HepG2 (cell line): ENCODE measurements around the gene PUS3. TPM values are rescaled to one million over a fixed set of nuclear protein-coding genes. Genes with fewer than 3 reads are reported as not detected.

ENCODE experiments used
- ATAC-seq: fragments of 200-7000 bp; cut with Tn5 transposase; 3 replicates; pipeline ENCODE4 v1.9.1; 2020; ENCODE audit warnings: mild to moderate bottlenecking, moderate library complexity
- BruUV-seq: library from RNA; stranded (reverse); fragments of 400-500 nt; replicated peaks from 2 replicates; lab custom pipeline; 2021; lab: Mats Ljungman, UMichigan
- CTCF ChIA-PET: fragments of 300-600 bp; formaldehyde crosslinking; extraction: SDS; loops from one replicate; lab custom pipeline; 2021; ENCODE audit warnings: low total read pairs, inconsistent platforms, low intra/inter-chr PET ratio; lab: Yijun Ruan, JAX
- POLR2A ChIA-PET: fragments of 350-600 bp; sonication (Branson Sonifier 250); formaldehyde crosslinking; loops from one replicate; lab custom pipeline; 2020; ENCODE audit warnings: antibody characterized with exemption, inconsistent platforms; lab: Yijun Ruan, JAX
- DNase-seq: peaks from one replicate; pipeline ENCODE4 v3.0.0-alpha.2; 2015; ENCODE audit warnings: low spot score
- FAIRE-seq: peaks from 3 replicates; lab custom pipeline; 2011; peaks lifted over from hg19 to GRCh38; lab: Jason Lieb, UNC
- H2AFZ ChIP-seq: one replicate; pipeline ENCODE4 v1.6.1; 2011; ENCODE audit warnings: low read length, inconsistent platforms
- H3K27ac ChIP-seq: fragments of 300-600 bp; 3 replicates; pipeline ENCODE4 v1.8.0; 2011; ENCODE audit warnings: mixed run types, mild to moderate bottlenecking, mixed read lengths, low read length, inconsistent platforms; ENCODE audit not compliant: insufficient read depth; ENCODE audit errors: extremely low read length
- H3K27me3 ChIP-seq, 2 experiments: fragments of 200-600 bp in 1 of 2; 2 replicates in 1 of 2; 3 replicates in 1 of 2; pipeline versions ENCODE4 v1.6.0 to v1.8.0; 2011; ENCODE audit warnings: low read length in 2 of 2, mild to moderate bottlenecking in 2 of 2, moderate library complexity in 2 of 2, inconsistent platforms in 1 of 2; ENCODE audit not compliant: insufficient read depth in 2 of 2, control insufficient read depth in 1 of 2
- H3K36me3 ChIP-seq, 2 experiments: fragments of 200-600 bp in 1 of 2; replicated peaks in 1 of 2; 2 replicates in 1 of 2; 3 replicates in 1 of 2; pipeline versions ENCODE4 v1.5.1 to v1.8.0; 2011; ENCODE audit warnings: low read length in 2 of 2, inconsistent platforms in 1 of 2; ENCODE audit not compliant: insufficient read depth in 2 of 2, control insufficient read depth in 1 of 2
- H3K4me1 ChIP-seq: 2 replicates; pipeline ENCODE4 v1.5.1; 2012; ENCODE audit warnings: low read length, inconsistent platforms; ENCODE audit not compliant: insufficient read depth
- H3K4me2 ChIP-seq: 2 replicates; pipeline ENCODE4 v1.6.0; 2011; ENCODE audit warnings: low read depth, low read length, inconsistent platforms
- H3K4me3 ChIP-seq, 3 experiments: fragments of 200-600 bp in 1 of 3; sonication (generic), shearing (Covaris generic) in 1 of 3; replicated peaks in 1 of 3; 2 replicates each; pipeline ENCODE4 v1.5.1; 2011 to 2016; ENCODE audit warnings: low read length in 3 of 3, inconsistent platforms in 2 of 3, low read depth in 2 of 3, mild to moderate bottlenecking in 2 of 3, control low read depth in 1 of 3, mixed read lengths in 1 of 3; ENCODE audit not compliant: insufficient read depth in 1 of 3
- H3K79me2 ChIP-seq: one replicate; pipeline ENCODE4 v1.6.1; 2011; ENCODE audit warnings: low read length, inconsistent platforms; ENCODE audit not compliant: insufficient read depth
- H3K9ac ChIP-seq: 2 replicates; pipeline ENCODE4 v1.6.0; 2011; ENCODE audit warnings: mild to moderate bottlenecking, low read depth, low read length, inconsistent platforms; ENCODE audit not compliant: insufficient read depth
- H3K9me3 ChIP-seq: 2 replicates; pipeline ENCODE4 v1.5.1; 2012; ENCODE audit warnings: mild to moderate bottlenecking, low read length
- H4K20me1 ChIP-seq: 2 replicates; pipeline ENCODE4 v1.6.0; 2011; ENCODE audit warnings: inconsistent platforms, mild to moderate bottlenecking, low read length, moderate library complexity; ENCODE audit not compliant: insufficient read depth
- ARHGAP35 ChIP-seq: sonication (generic); formaldehyde crosslinking; IDR thresholded peaks from 2 replicates; pipeline ENCODE4 v1.9.0; 2022; ENCODE audit warnings: mild to moderate bottlenecking, inconsistent platforms, moderate library complexity, missing genetic modification reagents, borderline replicate concordance
- HNRNPK ChIP-seq: fragments of 200-400 bp; formaldehyde crosslinking; IDR thresholded peaks from 2 replicates; pipeline ENCODE4 v1.6.1; 2018; ENCODE audit warnings: low read length, low read depth, moderate library complexity, mild to moderate bottlenecking; ENCODE audit not compliant: poor library complexity, severe bottlenecking
- MXD4 ChIP-seq: IDR thresholded peaks from 2 replicates; pipeline ENCODE4 v1.6.1; 2016; ENCODE audit warnings: mild to moderate bottlenecking, missing biosample characterization, missing genetic modification reagents
- NR2C2 ChIP-seq: sonication (generic); formaldehyde crosslinking; IDR thresholded peaks from 2 replicates; pipeline ENCODE4 v1.4.0; 2020; ENCODE audit warnings: missing genetic modification reagents, mild to moderate bottlenecking, moderate library complexity, borderline replicate concordance
- TBL1XR1 ChIP-seq: fragments of 150-350 bp; IDR thresholded peaks from 2 replicates; pipeline ENCODE4 v1.6.1; 2014; ENCODE audit warnings: borderline replicate concordance, low read length; ENCODE audit not compliant: partially characterized antibody
- TSC22D2 ChIP-seq: sonication (generic); formaldehyde crosslinking; IDR thresholded peaks from 2 replicates; pipeline ENCODE4 v1.5.1; 2020; ENCODE audit warnings: missing genetic modification reagents, mild to moderate bottlenecking, borderline replicate concordance
- ZNF225 ChIP-seq: sonication (generic); formaldehyde crosslinking; IDR thresholded peaks from 2 replicates; pipeline ENCODE4 v1.4.0; 2020; ENCODE audit warnings: mild to moderate bottlenecking, missing genetic modification reagents
- ZNF317 ChIP-seq: sonication (generic); formaldehyde crosslinking; IDR thresholded peaks from 2 replicates; pipeline ENCODE4 v1.5.0; 2020; ENCODE audit warnings: mild to moderate bottlenecking, missing genetic modification reagents
- ZNF383 ChIP-seq: sonication (generic); formaldehyde crosslinking; IDR thresholded peaks from 2 replicates; pipeline ENCODE4 v1.4.0; 2020; ENCODE audit warnings: missing genetic modification reagents, mild to moderate bottlenecking, borderline replicate concordance
- ZNF572 ChIP-seq: sonication (generic); formaldehyde crosslinking; IDR thresholded peaks from 2 replicates; pipeline ENCODE4 v1.5.1; 2020; ENCODE audit warnings: mild to moderate bottlenecking, missing genetic modification reagents
- WGBS: methylation state at CpG from one replicate; pipeline ENCODE4 v1.1.6; 2017; ENCODE audit warnings: low lambda C conversion rate; 5-methylcytosine and 5-hydroxymethylcytosine counted together
- in situ Hi-C: cut with HindIII; loops from 2 replicates; pipeline ENCODE4 v1.10.0; 2017; ENCODE audit warnings: low pct_unique_long_range_greater_than_20kb; ENCODE audit not compliant: extremely low pct_ligation_motif_present
- intact Hi-C: fragments of 100-400 bp; cut with micrococcal nuclease; formaldehyde crosslinking; loops from one replicate; pipeline ENCODE4 v1.10.0; 2022; ENCODE audit not compliant: unreplicated experiment
- polyA plus RNA-seq, 8 experiments: library from polyadenylated mRNA; depleted of rRNA in 3 of 8; stranded (reverse) in 7 of 8; unstranded in 1 of 8; fragments of >200 nt; fragmentation: Illumina TruSeq in 4 of 8; extraction: Trizol in 4 of 8; gene quantifications; 2 replicates each; pipeline versions ENCODE4 v1.2.1 to v1.2.3, GENCODE V29; 2011 to 2016; ENCODE audit warnings: low read depth in 4 of 8, missing spikeins in 1 of 8, mixed read lengths in 1 of 8; ENCODE audit not compliant: insufficient read depth in 1 of 8
- total RNA-seq, 5 experiments: library from RNA; depleted of rRNA; stranded (reverse); fragments of >200 nt; fragmentation: Illumina TruSeq; extraction: Trizol; gene quantifications; 2 replicates each; pipeline ENCODE4 v1.2.3, GENCODE V29; 2016; ENCODE audit warnings: low read depth in 1 of 5
- TF ChIP-seq, protein P1 (sequence below): sonication (generic); formaldehyde crosslinking; IDR thresholded peaks from 2 replicates; pipeline ENCODE4 v1.8.0; 2023; ENCODE audit warnings: mild to moderate bottlenecking, missing genetic modification reagents
- TF ChIP-seq, protein P2 (sequence below): sonication (generic); formaldehyde crosslinking; IDR thresholded peaks from 2 replicates; pipeline ENCODE4 v1.5.0; 2020; ENCODE audit warnings: mild to moderate bottlenecking, missing genetic modification reagents
- TF ChIP-seq, protein P3 (sequence below): sonication (generic); formaldehyde crosslinking; conservative IDR thresholded peaks from 2 replicates; pipeline ENCODE4 v1.4.0; 2020; ENCODE audit warnings: mild to moderate bottlenecking, missing genetic modification reagents, moderate library complexity
- TF ChIP-seq, protein P4 (sequence below): sonication (generic); formaldehyde crosslinking; IDR thresholded peaks from 2 replicates; pipeline ENCODE4 v1.9.0; 2021; ENCODE audit warnings: missing genetic modification reagents, borderline replicate concordance

PUS3 gene
- total and polyA plus RNA-seq, 2 of the 13 experiments (the other 11 are each of a cell fraction or from before 2014, with no cell fraction given): 6.0 to 18.2 TPM

DNA sequence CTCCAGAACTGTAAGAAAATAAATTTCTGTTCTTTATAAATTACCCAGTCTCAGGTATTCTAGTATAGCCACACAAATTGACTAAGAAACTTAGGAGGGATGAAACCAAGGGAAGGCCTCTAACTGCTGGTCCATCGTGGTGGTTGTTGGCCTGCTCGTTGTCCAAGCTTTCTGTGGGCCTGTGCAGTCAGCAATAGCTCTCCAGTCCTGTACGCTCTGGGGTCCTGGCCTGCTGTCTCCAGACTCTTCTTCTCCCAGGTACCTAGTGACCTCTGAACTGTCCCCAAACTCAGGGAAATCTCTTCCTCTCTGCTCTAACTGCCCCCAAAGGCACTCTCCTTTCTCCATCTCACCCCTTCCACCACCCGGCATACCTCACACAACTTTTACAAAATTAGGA, 37.1 kb upstream of the PUS3 start:
- 75% methylated on average over 4 of the region's 4 CpGs for WGBS
- Histone ChIP-seq H3K4me2 (no peak overlapping the region), H3K27ac (no peak overlapping the region), H3K27me3 (peaks cover 0 to 3% of the 10 kb centered on the region in 2 experiments; a peak in 1 of 5 replicates), H3K9ac (no peak overlapping the region), H4K20me1 (no peaks in the 10 kb centered on the region), H2AFZ (no peak overlapping the region), H3K4me1 (peaks cover 42% of the 10 kb centered on the region), H3K36me3 (no peaks in the 10 kb centered on the region)
- CTCF ChIA-PET: no interaction called here
- POLR2A ChIA-PET: no interaction called here
- BruUV-seq: no TSS peak
- no peak for ATAC-seq
- TF ChIP-seq TSC22D2 (CRISPR knock-in tag): no peak
- no peak for TF ChIP-seq ZNF572 (CRISPR knock-in tag)
- TF ChIP-seq ZNF383 (CRISPR knock-in tag): no peak
- TF ChIP-seq, protein P1, sequence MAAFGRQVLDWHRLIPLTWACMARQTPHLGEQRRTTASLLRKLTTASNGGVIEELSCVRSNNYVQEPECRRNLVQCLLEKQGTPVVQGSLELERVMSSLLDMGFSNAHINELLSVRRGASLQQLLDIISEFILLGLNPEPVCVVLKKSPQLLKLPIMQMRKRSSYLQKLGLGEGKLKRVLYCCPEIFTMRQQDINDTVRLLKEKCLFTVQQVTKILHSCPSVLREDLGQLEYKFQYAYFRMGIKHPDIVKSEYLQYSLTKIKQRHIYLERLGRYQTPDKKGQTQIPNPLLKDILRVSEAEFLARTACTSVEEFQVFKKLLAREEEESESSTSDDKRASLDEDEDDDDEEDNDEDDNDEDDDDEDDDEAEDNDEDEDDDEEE (CRISPR knock-in tag): no peak
- TF ChIP-seq MXD4 (CRISPR knock-in tag): no peak
- no peak for TF ChIP-seq NR2C2 (CRISPR knock-in tag)
- no peak for TF ChIP-seq ZNF225
- TF ChIP-seq, protein P2, sequence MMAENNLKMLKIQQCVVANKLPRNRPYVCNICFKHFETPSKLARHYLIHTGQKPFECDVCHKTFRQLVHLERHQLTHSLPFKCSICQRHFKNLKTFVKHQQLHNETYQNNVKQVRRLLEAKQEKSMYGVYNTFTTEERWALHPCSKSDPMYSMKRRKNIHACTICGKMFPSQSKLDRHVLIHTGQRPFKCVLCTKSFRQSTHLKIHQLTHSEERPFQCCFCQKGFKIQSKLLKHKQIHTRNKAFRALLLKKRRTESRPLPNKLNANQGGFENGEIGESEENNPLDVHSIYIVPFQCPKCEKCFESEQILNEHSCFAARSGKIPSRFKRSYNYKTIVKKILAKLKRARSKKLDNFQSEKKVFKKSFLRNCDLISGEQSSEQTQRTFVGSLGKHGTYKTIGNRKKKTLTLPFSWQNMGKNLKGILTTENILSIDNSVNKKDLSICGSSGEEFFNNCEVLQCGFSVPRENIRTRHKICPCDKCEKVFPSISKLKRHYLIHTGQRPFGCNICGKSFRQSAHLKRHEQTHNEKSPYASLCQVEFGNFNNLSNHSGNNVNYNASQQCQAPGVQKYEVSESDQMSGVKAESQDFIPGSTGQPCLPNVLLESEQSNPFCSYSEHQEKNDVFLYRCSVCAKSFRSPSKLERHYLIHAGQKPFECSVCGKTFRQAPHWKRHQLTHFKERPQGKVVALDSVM: no peak
- TF ChIP-seq HNRNPK: no peak
- TF ChIP-seq TBL1XR1: no peak
- TF ChIP-seq, protein P3, sequence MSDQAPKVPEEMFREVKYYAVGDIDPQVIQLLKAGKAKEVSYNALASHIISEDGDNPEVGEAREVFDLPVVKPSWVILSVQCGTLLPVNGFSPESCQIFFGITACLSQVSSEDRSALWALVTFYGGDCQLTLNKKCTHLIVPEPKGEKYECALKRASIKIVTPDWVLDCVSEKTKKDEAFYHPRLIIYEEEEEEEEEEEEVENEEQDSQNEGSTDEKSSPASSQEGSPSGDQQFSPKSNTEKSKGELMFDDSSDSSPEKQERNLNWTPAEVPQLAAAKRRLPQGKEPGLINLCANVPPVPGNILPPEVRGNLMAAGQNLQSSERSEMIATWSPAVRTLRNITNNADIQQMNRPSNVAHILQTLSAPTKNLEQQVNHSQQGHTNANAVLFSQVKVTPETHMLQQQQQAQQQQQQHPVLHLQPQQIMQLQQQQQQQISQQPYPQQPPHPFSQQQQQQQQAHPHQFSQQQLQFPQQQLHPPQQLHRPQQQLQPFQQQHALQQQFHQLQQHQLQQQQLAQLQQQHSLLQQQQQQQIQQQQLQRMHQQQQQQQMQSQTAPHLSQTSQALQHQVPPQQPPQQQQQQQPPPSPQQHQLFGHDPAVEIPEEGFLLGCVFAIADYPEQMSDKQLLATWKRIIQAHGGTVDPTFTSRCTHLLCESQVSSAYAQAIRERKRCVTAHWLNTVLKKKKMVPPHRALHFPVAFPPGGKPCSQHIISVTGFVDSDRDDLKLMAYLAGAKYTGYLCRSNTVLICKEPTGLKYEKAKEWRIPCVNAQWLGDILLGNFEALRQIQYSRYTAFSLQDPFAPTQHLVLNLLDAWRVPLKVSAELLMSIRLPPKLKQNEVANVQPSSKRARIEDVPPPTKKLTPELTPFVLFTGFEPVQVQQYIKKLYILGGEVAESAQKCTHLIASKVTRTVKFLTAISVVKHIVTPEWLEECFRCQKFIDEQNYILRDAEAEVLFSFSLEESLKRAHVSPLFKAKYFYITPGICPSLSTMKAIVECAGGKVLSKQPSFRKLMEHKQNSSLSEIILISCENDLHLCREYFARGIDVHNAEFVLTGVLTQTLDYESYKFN (CRISPR knock-in tag): no peak
- TF ChIP-seq ARHGAP35: no peak
- no peak for TF ChIP-seq ZNF317
- TF ChIP-seq, protein P4, sequence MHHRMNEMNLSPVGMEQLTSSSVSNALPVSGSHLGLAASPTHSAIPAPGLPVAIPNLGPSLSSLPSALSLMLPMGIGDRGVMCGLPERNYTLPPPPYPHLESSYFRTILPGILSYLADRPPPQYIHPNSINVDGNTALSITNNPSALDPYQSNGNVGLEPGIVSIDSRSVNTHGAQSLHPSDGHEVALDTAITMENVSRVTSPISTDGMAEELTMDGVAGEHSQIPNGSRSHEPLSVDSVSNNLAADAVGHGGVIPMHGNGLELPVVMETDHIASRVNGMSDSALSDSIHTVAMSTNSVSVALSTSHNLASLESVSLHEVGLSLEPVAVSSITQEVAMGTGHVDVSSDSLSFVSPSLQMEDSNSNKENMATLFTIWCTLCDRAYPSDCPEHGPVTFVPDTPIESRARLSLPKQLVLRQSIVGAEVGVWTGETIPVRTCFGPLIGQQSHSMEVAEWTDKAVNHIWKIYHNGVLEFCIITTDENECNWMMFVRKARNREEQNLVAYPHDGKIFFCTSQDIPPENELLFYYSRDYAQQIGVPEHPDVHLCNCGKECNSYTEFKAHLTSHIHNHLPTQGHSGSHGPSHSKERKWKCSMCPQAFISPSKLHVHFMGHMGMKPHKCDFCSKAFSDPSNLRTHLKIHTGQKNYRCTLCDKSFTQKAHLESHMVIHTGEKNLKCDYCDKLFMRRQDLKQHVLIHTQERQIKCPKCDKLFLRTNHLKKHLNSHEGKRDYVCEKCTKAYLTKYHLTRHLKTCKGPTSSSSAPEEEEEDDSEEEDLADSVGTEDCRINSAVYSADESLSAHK (CRISPR knock-in tag): no peak
- TF ChIP-seq, all 625 proteins: peak for 0
- in situ Hi-C loops: loop anchor here (5.0 kb wide), 1 partner anchor 122 kb away; the partner anchor contains the start of gene CDON
- DNase-seq (no peak), FAIRE-seq (no peak)
- Histone ChIP-seq H3K79me2 (no peaks in the 10 kb centered on the region), H3K9me3 (no peaks in the 10 kb centered on the region), H3K4me3 (no peak overlapping the region)
- intact Hi-C loops: no loop called here
